GM12891 (cell line): ENCODE data around the gene SLC2A13.
"Not testable (repeated sequence)": the region's sequence is repeated elsewhere in the genome, so short reads cannot be mapped to it uniquely, and the experiment has no call there.

Experiments
- DNase-seq: peaks from one replicate; pipeline ENCODE4 v3.0.0; 2011; ENCODE audit warnings: low spot score; ENCODE audit not compliant: insufficient read length
- FAIRE-seq: peaks from 2 replicates; lab custom pipeline; 2011; peaks lifted over from hg19 to GRCh38; lab: Jason Lieb, UNC
- PAX5 ChIP-seq: IDR thresholded peaks from 2 replicates; pipeline ENCODE4 v1.6.1; 2011; ENCODE audit warnings: low read length, moderate library complexity, mild to moderate bottlenecking; ENCODE audit not compliant: insufficient read depth, severe bottlenecking
- POLR2A ChIP-seq: IDR thresholded peaks from 2 replicates; pipeline ENCODE4 v1.6.1; 2011; ENCODE audit warnings: low read depth, low read length, control low read depth
- POLR2AphosphoS5 ChIP-seq: IDR thresholded peaks from 2 replicates; pipeline ENCODE4 v1.6.1; 2011; ENCODE audit warnings: low read depth, low read length, control low read depth
- POU2F2 ChIP-seq: IDR thresholded peaks from 2 replicates; pipeline ENCODE4 v1.6.1; 2011; ENCODE audit warnings: low read depth, mild to moderate bottlenecking, control low read depth, low read length, moderate library complexity
- SPI1 ChIP-seq: IDR thresholded peaks from 2 replicates; pipeline ENCODE4 v1.6.1; 2011; ENCODE audit warnings: low read depth, low read length, control low read depth
- TAF1 ChIP-seq: IDR thresholded peaks from 2 replicates; pipeline ENCODE4 v1.6.1; 2011; ENCODE audit warnings: low read depth, low read length, control low read depth

The SLC2A13 gene

GRCh38 chr12:39866135-39866534 is 239.7 kb downstream of the SLC2A13 start:
- DNase-seq (no peak), FAIRE-seq (no peak)
- no peak for TF ChIP-seq POLR2AphosphoS5
- TF ChIP-seq SPI1, result no peak
- TF ChIP-seq TAF1, result no peak
- no peak for TF ChIP-seq POLR2A
- no peak for TF ChIP-seq PAX5
- no peak for TF ChIP-seq POU2F2

GRCh38 chr12:39860695-39861094 is 245.2 kb downstream of the SLC2A13 start:
- DNase-seq (no peak), FAIRE-seq (no peak)
- TF ChIP-seq SPI1, result no peak
- TF ChIP-seq POLR2A, result no peak
- no peak for TF ChIP-seq POU2F2
- TF ChIP-seq POLR2AphosphoS5, result no peak
- TF ChIP-seq PAX5, result no peak

GRCh38 chr12:39853003-39853402 is 252.9 kb downstream of the SLC2A13 start:
- FAIRE-seq (no peak), DNase-seq (no peak)
- TF ChIP-seq TAF1 (no peak), POLR2AphosphoS5 (no peak), SPI1 (no peak), PAX5 (no peak), POLR2A (no peak), POU2F2 (no peak)

- FAIRE-seq (no peak), DNase-seq (no peak)
- TF ChIP-seq POLR2A, result no peak
- TF ChIP-seq PAX5, result no peak
- TF ChIP-seq TAF1, result no peak
These were observed 253.5 kb downstream of the SLC2A13 start for GRCh38 chr12:39852346-39852745.

- not testable (repeated sequence) for FAIRE-seq, DNase-seq
These were observed 257.7 kb downstream of the SLC2A13 start for GRCh38 chr12:39848218-39848617.

- no peak for DNase-seq
- no peak for FAIRE-seq
- no peak for TF ChIP-seq POLR2A
- TF ChIP-seq POLR2AphosphoS5, result no peak
- no peak for TF ChIP-seq TAF1
- TF ChIP-seq PAX5, result no peak
- no peak for TF ChIP-seq SPI1
- TF ChIP-seq POU2F2, result no peak
These were observed 258.8 kb downstream of the SLC2A13 start for GRCh38 chr12:39846971-39847650.

GRCh38 chr12:39846304-39846703 is 259.6 kb downstream of the SLC2A13 start:
- no peak for TF ChIP-seq PAX5
- no peak for TF ChIP-seq TAF1
- no peak for TF ChIP-seq POLR2A
- TF ChIP-seq POU2F2, result no peak
- no peak for TF ChIP-seq POLR2AphosphoS5
- TF ChIP-seq SPI1, result no peak
- DNase-seq (no peak), FAIRE-seq (no peak)

- DNase-seq (no peak), FAIRE-seq (no peak)
- no peak for TF ChIP-seq POLR2AphosphoS5
- TF ChIP-seq PAX5, result no peak
- no peak for TF ChIP-seq POU2F2
- TF ChIP-seq SPI1, result no peak
- TF ChIP-seq POLR2A, result no peak
- no peak for TF ChIP-seq TAF1
These were observed 265.5 kb downstream of the SLC2A13 start for GRCh38 chr12:39840422-39840821.

- TF ChIP-seq POLR2AphosphoS5 (no peak), PAX5 (no peak), POU2F2 (no peak), TAF1 (no peak), SPI1 (no peak), POLR2A (no peak)
- DNase-seq (no peak), FAIRE-seq (no peak)
These were observed 266.8 kb downstream of the SLC2A13 start for GRCh38 chr12:39839072-39839471.

GRCh38 chr12:39835517-39836489 is 270.1 kb downstream of the SLC2A13 start:
- FAIRE-seq (no peak), DNase-seq (no peak)
- TF ChIP-seq POLR2A, result no peak
- no peak for TF ChIP-seq TAF1
- TF ChIP-seq POU2F2, result no peak
- TF ChIP-seq POLR2AphosphoS5, result no peak
- no peak for TF ChIP-seq SPI1
- no peak for TF ChIP-seq PAX5
